Measurements from ENCODE around the gene CAPZB. TPM values are rescaled to one million over a fixed set of nuclear protein-coding genes. Genes with fewer than 3 reads are reported as not detected.

The CAPZB gene
- total RNA-seq, 1 donor from 2014 or later = 189 TPM

DNA sequence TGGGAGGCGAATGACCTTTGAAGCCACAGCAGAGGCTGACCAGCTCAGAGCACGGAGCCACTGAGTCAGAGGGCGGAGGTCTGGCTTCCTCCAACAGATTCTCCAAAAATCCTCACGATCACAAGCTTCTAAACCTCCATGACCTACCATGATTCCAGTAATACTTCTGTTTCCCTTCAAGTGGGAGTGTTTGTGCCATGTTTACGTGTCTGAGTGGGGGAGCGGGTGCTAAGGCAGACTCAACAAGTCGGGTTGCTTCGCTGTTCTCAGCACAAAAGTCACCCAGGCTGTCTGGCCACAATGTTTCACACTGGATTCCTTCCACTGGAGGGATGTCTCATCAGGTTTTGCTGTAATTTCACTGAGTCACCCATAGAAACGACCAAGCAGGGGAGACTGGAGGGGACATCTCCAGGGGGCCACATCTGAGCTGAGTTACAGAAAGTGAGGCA, 87.0 kb downstream of the CAPZB start:
- DNase-seq (ENCODE audit: low spot score, unreplicated experiment) = no peak
- Mint-ChIP-seq H3K36me3 (ENCODE audit: insufficient read depth) (no peaks in the 10 kb centered on the region), H3K4me1 (ENCODE audit: low read depth) (peaks cover 3% of the 10 kb centered on the region), H3K4me3 (ENCODE audit: low read depth) (no peak overlapping the region), H3K9me3 (ENCODE audit: low read depth) (no peaks in the 10 kb centered on the region), H3K27ac (no peak overlapping the region), H3K27me3 (no peaks in the 10 kb centered on the region)
- TF ChIP-seq, protein P1, sequence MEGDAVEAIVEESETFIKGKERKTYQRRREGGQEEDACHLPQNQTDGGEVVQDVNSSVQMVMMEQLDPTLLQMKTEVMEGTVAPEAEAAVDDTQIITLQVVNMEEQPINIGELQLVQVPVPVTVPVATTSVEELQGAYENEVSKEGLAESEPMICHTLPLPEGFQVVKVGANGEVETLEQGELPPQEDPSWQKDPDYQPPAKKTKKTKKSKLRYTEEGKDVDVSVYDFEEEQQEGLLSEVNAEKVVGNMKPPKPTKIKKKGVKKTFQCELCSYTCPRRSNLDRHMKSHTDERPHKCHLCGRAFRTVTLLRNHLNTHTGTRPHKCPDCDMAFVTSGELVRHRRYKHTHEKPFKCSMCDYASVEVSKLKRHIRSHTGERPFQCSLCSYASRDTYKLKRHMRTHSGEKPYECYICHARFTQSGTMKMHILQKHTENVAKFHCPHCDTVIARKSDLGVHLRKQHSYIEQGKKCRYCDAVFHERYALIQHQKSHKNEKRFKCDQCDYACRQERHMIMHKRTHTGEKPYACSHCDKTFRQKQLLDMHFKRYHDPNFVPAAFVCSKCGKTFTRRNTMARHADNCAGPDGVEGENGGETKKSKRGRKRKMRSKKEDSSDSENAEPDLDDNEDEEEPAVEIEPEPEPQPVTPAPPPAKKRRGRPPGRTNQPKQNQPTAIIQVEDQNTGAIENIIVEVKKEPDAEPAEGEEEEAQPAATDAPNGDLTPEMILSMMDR (IDR thresholded peaks at IDR 0.05; ENCODE audit: unreplicated experiment) = no peak

DNA sequence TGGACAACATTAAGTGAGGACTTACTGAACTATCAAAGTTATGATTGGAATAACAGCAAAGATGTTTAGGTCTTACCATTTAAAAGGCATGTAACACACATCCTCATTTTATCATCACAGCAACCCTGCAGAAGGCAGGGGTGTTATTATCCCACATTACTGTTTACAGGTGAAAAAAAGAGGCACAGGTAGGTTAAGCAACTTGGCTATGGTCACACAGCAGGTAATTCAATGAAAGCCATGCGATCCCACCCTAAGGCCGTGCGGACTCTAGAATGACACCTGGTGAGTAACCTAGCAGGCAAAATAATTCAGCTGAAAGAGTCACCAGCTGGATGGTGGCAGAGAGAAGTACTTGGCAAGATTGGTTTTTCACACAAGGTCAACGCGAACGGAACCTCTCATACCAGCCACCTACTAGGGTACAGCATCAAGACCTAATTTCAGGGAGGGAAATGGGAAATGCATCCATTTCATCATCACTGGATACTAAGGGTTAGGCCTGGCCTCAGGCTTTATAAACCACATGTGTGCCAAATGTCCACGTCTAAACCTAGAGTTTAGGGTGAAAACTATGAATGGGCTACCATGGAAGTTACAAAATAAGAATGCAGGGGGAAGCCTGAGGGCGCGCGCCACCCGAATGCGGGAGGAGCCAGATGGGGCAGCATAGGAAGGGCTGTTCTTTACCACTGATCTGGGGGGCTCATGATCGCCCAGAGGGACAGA, 88.0 kb downstream of the CAPZB start:
- H3K4me1 Mint-ChIP-seq (ENCODE audit: low read depth) = peaks cover 3% of the 10 kb centered on the region
- no peaks in the 10 kb centered on the region for H3K9me3 Mint-ChIP-seq (ENCODE audit: low read depth)
- no peak overlapping the region for H3K4me3 Mint-ChIP-seq (ENCODE audit: low read depth)
- DNase-seq (ENCODE audit: low spot score, unreplicated experiment) = no peak
- no peak overlapping the region for H3K27ac Mint-ChIP-seq
- H3K36me3 Mint-ChIP-seq (ENCODE audit: insufficient read depth) = no peaks in the 10 kb centered on the region
- TF ChIP-seq, protein P1 (IDR thresholded peaks at IDR 0.05; ENCODE audit: unreplicated experiment) = no peak
- no peaks in the 10 kb centered on the region for H3K27me3 Mint-ChIP-seq

DNA sequence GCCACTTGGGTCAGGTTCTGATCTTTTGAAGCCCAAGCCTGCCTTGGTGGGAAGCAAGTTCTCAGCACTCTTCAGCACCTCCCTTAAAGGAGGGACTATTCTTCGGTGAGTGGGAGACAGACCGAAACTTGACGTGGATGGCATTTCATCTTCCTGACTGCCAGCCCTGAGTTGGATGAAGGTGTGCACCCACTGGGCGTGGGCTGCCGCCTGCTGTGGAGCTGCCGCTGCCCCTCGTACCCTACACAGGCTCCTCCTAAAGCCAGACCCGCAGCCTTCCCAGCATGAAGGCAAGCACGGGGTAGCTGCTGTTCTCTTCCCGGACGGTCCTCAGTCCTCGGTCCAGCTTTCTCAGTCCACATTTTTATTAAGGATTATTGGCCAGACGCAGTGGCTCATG, 89.1 kb downstream of the CAPZB start:
- Mint-ChIP-seq H3K4me1 (ENCODE audit: low read depth) (peaks cover 2% of the 10 kb centered on the region), H3K27me3 (no peaks in the 10 kb centered on the region), H3K4me3 (ENCODE audit: low read depth) (no peak overlapping the region), H3K9me3 (ENCODE audit: low read depth) (no peaks in the 10 kb centered on the region), H3K27ac (no peak overlapping the region), H3K36me3 (ENCODE audit: insufficient read depth) (no peaks in the 10 kb centered on the region)
- no peak for DNase-seq (ENCODE audit: low spot score, unreplicated experiment)
- TF ChIP-seq, protein P1 (IDR thresholded peaks at IDR 0.05; ENCODE audit: unreplicated experiment) = no peak

DNA sequence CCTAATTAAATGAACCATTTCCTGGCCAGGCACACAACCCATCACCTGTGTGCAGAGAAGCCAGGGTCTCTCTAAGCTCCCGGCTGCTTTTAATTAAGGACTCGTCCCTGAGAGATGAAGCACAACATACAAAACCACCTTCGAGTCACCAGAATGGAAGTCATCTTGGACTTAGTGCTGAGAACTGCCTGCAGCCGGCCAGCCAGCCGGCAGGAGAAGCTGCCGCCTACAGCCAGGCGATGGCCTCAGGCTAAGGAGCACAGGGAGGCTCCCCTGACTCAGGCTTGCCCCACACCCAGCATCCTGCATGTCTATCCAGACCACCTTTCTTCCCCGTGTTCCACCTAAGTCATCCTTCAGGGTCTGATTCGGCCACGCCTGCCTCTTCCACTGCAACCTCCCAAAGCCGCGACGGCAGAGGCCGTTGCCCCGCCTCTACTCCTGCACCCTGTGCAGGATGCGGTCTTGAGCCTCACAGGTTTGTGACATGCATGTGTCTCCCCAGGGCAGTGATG, 89.6 kb downstream of the CAPZB start:
- H3K27me3 Mint-ChIP-seq = no peaks in the 10 kb centered on the region
- no peaks in the 10 kb centered on the region for H3K36me3 Mint-ChIP-seq (ENCODE audit: insufficient read depth)
- no peaks in the 10 kb centered on the region for H3K4me1 Mint-ChIP-seq (ENCODE audit: low read depth)
- DNase-seq (ENCODE audit: low spot score, unreplicated experiment) = no peak
- TF ChIP-seq, protein P1 (IDR thresholded peaks at IDR 0.05; ENCODE audit: unreplicated experiment) = no peak
- no peak overlapping the region for H3K4me3 Mint-ChIP-seq (ENCODE audit: low read depth)
- no peak overlapping the region for H3K27ac Mint-ChIP-seq
- no peaks in the 10 kb centered on the region for H3K9me3 Mint-ChIP-seq (ENCODE audit: low read depth)

DNA sequence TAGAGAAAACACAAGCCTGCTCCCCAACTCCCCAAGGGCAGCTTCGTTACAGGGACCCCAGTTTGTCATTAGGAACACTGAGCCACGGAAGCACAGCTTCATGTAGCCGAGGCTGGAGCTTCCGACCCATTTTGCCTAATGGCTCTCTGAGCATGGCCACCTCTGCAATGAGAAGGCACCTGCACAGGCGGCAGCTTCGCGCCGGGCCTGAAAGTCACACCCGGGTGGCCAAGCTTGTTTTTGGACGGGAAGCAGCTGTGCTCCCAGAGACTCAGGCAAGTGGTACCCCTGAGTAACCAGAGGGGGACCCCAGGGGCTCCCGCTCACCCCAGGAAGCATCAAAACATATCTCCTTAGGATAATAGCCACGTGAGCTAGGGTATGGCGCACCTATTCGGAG, 92.3 kb downstream of the CAPZB start:
- Mint-ChIP-seq H3K4me1 (ENCODE audit: low read depth) (no peaks in the 10 kb centered on the region), H3K27ac (peak overlapping the region; percentile 7), H3K27me3 (no peaks in the 10 kb centered on the region), H3K9me3 (ENCODE audit: low read depth) (no peaks in the 10 kb centered on the region), H3K4me3 (ENCODE audit: low read depth) (no peak overlapping the region), H3K36me3 (ENCODE audit: insufficient read depth) (peaks cover 3% of the 10 kb centered on the region)
- TF ChIP-seq, protein P1 (IDR thresholded peaks at IDR 0.05; ENCODE audit: unreplicated experiment) = no peak
- DNase-seq (ENCODE audit: low spot score, unreplicated experiment) = no peak

All from progenitor cell of endocrine pancreas (in vitro differentiated cells).